Endothelial cell of umbilical vein (primary cell): ENCODE data around the gene PINK1. TPM values are rescaled to one million over a fixed set of nuclear protein-coding genes. Genes with fewer than 3 reads are reported as not detected.

ENCODE experiments used
- BruUV-seq: library from RNA; stranded (reverse); fragments of 400-500 nt; replicated peaks from 2 replicates; lab custom pipeline; 2021; lab: Mats Ljungman, UMichigan
- CTCF ChIA-PET: fragments of 300-600, 350-600 bp; sonication (Branson Sonifier 250); formaldehyde crosslinking; loops from one replicate; lab custom pipeline; 2021; ENCODE audit warnings: antibody characterized with exemption, inconsistent platforms; lab: Charles Lee
- POLR2A ChIA-PET: fragments of 300-600, 350-600 bp; sonication (Branson Sonifier 250); formaldehyde crosslinking; loops from one replicate; lab custom pipeline; 2021; ENCODE audit warnings: antibody characterized with exemption, inconsistent platforms; lab: Charles Lee
- DNase-seq: peaks from one replicate; pipeline ENCODE4 v3.0.0-alpha.2; 2011; ENCODE audit warnings: low read depth, low spot score
- FAIRE-seq: peaks from 2 replicates; lab custom pipeline; 2011; peaks lifted over from hg19 to GRCh38; lab: Jason Lieb, UNC
- H2AFZ ChIP-seq: 2 replicates; pipeline ENCODE4 v1.6.0; 2012; ENCODE audit warnings: low read depth, low read length, control low read depth, inconsistent platforms
- H3K27ac ChIP-seq: 2 replicates; pipeline ENCODE4 v1.5.1; 2011; ENCODE audit warnings: low read depth, mild to moderate bottlenecking, control low read depth, low read length, moderate library complexity; ENCODE audit not compliant: insufficient read depth
- H3K27me3 ChIP-seq, 2 experiments: 2 replicates each; pipeline versions ENCODE4 v1.6.0 to v1.6.1; 2011; ENCODE audit warnings: low read length in 2 of 2, mixed read lengths in 1 of 2; ENCODE audit not compliant: control insufficient read depth in 2 of 2, insufficient read depth in 2 of 2
- H3K36me3 ChIP-seq, 2 experiments: 2 replicates in 1 of 2; 3 replicates in 1 of 2; pipeline ENCODE4 v1.5.1; 2011; ENCODE audit warnings: low read length in 2 of 2, mild to moderate bottlenecking in 1 of 2, moderate library complexity in 1 of 2; ENCODE audit not compliant: control insufficient read depth in 2 of 2, insufficient read depth in 2 of 2; ENCODE audit errors: extremely low read depth in 1 of 2
- H3K4me1 ChIP-seq: 3 replicates; pipeline ENCODE4 v1.5.1; 2011; ENCODE audit warnings: mild to moderate bottlenecking, low read length; ENCODE audit not compliant: control insufficient read depth, insufficient read depth; ENCODE audit errors: extremely low read depth
- H3K4me2 ChIP-seq: 2 replicates; pipeline ENCODE4 v1.6.1; 2011; ENCODE audit warnings: low read length, control low read depth, mixed read lengths; ENCODE audit not compliant: insufficient read depth
- H3K4me3 ChIP-seq, 3 experiments: fragments of 200-600 bp in 1 of 3; sonication (generic), shearing (Covaris generic) in 1 of 3; replicated peaks in 1 of 3; 2 replicates each; pipeline ENCODE4 v1.5.1; 2011 to 2016; ENCODE audit warnings: control low read depth in 3 of 3, low read length in 3 of 3, mild to moderate bottlenecking in 2 of 3, inconsistent platforms in 1 of 3, low read depth in 1 of 3, moderate library complexity in 1 of 3; ENCODE audit not compliant: insufficient read depth in 1 of 3
- H3K79me2 ChIP-seq: 2 replicates; pipeline ENCODE4 v1.6.0; 2012; ENCODE audit warnings: low read length, inconsistent platforms; ENCODE audit not compliant: control insufficient read depth, insufficient read depth
- H3K9ac ChIP-seq: replicated peaks from 2 replicates; pipeline ENCODE3; 2011; ENCODE audit warnings: low read length, control low read depth; ENCODE audit not compliant: insufficient read depth; ENCODE audit errors: extremely low read depth
- H3K9me1 ChIP-seq: replicated peaks from 3 replicates; pipeline ENCODE4 v1.6.0; 2011; ENCODE audit warnings: mild to moderate bottlenecking, low read length; ENCODE audit not compliant: control insufficient read depth, insufficient read depth; ENCODE audit errors: extremely low read depth
- H3K9me3 ChIP-seq: replicated peaks from 2 replicates; pipeline ENCODE4 v1.5.1; 2012; ENCODE audit warnings: low read length, inconsistent platforms; ENCODE audit not compliant: control insufficient read depth, insufficient read depth
- H4K20me1 ChIP-seq: replicated peaks from 2 replicates; pipeline ENCODE3; 2011; ENCODE audit warnings: mild to moderate bottlenecking, low read length; ENCODE audit not compliant: control insufficient read depth, insufficient read depth; ENCODE audit errors: extremely low read depth
- FOS ChIP-seq: IDR thresholded peaks from 2 replicates; pipeline ENCODE4 v1.6.1; 2011; ENCODE audit warnings: mild to moderate bottlenecking, low read length, moderate library complexity, borderline replicate concordance; ENCODE audit not compliant: insufficient read depth
- POLR2AphosphoS5 ChIP-seq: IDR thresholded peaks from 2 replicates; pipeline ENCODE4 v1.6.1; 2012; ENCODE audit warnings: low read depth, mild to moderate bottlenecking, control low read depth, low read length, moderate library complexity; ENCODE audit not compliant: insufficient read depth
- dilution Hi-C: fragments of 300-500 bp; cut with MboI; formaldehyde crosslinking; loops from one replicate; pipeline ENCODE4 v1.15.0; 2019; ENCODE audit warnings: low sequenced_read_pairs; ENCODE audit not compliant: extremely low pct_ligation_motif_present
- intact Hi-C: fragments of 100-400 bp; cut with micrococcal nuclease; formaldehyde crosslinking; loops from one replicate; pipeline ENCODE4 v1.10.0; 2022
- polyA plus RNA-seq, 4 experiments: library from polyadenylated mRNA; depleted of rRNA in 3 of 4; stranded (reverse) in 3 of 4; unstranded in 1 of 4; fragments of >200 nt; gene quantifications; 2 replicates each; pipeline versions ENCODE4 v1.2.1 to v1.2.3, GENCODE V29; 2011 to 2012; ENCODE audit warnings: missing spikeins in 1 of 4
- total RNA-seq: library from RNA; stranded (reverse); gene quantifications from 2 replicates; pipeline ENCODE4 v1.2.3, GENCODE V29; 2021
- TF ChIP-seq, protein P1 (sequence below), 2 donors: IDR thresholded peaks; 1 replicate in 1 of 2; 2 replicates in 1 of 2; pipeline ENCODE4 v1.5.1; 2011; ENCODE audit warnings: low read length in 2 of 2, mild to moderate bottlenecking in 2 of 2, moderate library complexity in 2 of 2, control low read depth in 1 of 2, inconsistent platforms in 1 of 2, low read depth in 1 of 2; ENCODE audit not compliant: insufficient read depth in 1 of 2; ENCODE audit errors: extremely low read depth in 1 of 2

PINK1 gene
- total and polyA plus RNA-seq, 2 donors (not counting 3 experiments of a cell fraction or from before 2014, with no cell fraction given), result 27.3 to 27.9 TPM

DNA sequence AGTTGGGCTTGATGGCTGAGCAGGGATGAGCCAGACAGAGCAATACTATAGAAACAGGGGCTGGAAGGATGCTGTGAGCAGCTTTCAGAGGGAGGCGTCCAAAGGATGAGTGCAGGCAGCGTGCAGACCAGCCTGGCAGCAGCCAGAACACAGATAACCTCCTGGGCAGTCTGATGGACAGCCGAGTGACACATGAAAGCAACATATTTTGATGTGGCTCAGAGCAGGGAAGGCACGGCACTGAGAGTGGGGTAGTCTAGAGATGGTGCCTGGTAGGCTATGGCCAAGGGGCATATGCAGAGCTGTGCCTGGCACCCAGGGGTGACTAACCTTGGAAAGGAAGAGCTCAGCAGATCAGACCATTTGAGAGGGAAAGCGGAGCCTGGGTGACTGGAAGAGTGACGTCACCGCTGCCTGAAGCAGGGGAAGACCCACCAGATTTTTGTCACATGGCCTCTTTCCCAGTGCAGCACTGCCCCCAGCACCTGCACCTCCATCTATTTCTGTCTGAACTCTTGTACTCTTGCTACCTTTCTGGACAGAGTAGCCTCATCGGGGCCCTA lies 3.6 kb downstream of the PINK1 start:
- H4K20me1 ChIP-seq, result no peaks in the 10 kb centered on the region
- H3K4me1 ChIP-seq, result peaks cover 10% of the 10 kb centered on the region
- TF ChIP-seq FOS, result no peak
- TF ChIP-seq, protein P1, sequence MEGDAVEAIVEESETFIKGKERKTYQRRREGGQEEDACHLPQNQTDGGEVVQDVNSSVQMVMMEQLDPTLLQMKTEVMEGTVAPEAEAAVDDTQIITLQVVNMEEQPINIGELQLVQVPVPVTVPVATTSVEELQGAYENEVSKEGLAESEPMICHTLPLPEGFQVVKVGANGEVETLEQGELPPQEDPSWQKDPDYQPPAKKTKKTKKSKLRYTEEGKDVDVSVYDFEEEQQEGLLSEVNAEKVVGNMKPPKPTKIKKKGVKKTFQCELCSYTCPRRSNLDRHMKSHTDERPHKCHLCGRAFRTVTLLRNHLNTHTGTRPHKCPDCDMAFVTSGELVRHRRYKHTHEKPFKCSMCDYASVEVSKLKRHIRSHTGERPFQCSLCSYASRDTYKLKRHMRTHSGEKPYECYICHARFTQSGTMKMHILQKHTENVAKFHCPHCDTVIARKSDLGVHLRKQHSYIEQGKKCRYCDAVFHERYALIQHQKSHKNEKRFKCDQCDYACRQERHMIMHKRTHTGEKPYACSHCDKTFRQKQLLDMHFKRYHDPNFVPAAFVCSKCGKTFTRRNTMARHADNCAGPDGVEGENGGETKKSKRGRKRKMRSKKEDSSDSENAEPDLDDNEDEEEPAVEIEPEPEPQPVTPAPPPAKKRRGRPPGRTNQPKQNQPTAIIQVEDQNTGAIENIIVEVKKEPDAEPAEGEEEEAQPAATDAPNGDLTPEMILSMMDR (IDR thresholded peaks at IDR 0.05; ENCODE audit: extremely low read depth in 1 of 2, insufficient read depth in 1 of 2, low read depth in 1 of 2, low read length in 2 of 2), result no peak
- no peak for TF ChIP-seq POLR2AphosphoS5
- no peak overlapping the region for H3K27ac ChIP-seq
- H3K4me3 ChIP-seq, result no peak overlapping the region
- peaks cover 2 to 16% of the 10 kb centered on the region in 2 experiments for H3K36me3 ChIP-seq
- no peaks in the 10 kb centered on the region for H3K79me2 ChIP-seq
- H3K4me2 ChIP-seq, result no peak overlapping the region
- intact Hi-C loops (no loop called here), dilution Hi-C loops (no loop called here)
- H3K9me3 ChIP-seq, result no peaks in the 10 kb centered on the region
- no TSS peak for BruUV-seq
- POLR2A ChIA-PET, result no interaction called here
- H3K27me3 ChIP-seq, result no peaks in the 10 kb centered on the region
- H3K9me1 ChIP-seq, result no peaks in the 10 kb centered on the region
- H3K9ac ChIP-seq, result no peak overlapping the region
- DNase-seq, result no peak
- no peak overlapping the region for H2AFZ ChIP-seq
- no peak for FAIRE-seq
- CTCF ChIA-PET, result interaction anchor here (7.7 kb wide), 1 partner anchor 62 kb away, joined by 173 read pairs; no protein-coding TSS in a partner anchor

DNA sequence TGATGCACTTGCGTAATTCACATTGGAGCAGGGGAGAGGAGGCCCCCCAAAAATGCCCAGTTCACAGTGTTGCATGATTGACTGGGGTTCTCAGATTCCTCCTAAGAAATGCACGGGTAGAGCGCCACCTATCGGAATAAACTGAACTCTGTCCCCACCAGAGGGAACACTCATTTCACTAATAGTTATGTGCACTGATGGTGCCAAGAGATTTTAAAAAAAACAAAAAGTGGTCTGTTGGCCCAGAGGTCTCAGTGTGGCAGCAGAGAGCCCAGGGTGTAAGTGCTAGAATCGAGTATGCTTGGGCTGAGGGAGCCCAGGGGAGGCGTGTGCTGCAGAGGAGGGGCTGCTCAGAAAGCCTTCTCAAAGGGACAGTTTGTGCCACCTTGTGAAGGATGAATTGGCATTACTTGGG lies 6.9 kb downstream of the PINK1 start:
- no peaks in the 10 kb centered on the region for H3K9me3 ChIP-seq
- no peak overlapping the region for H3K4me3 ChIP-seq
- CTCF ChIA-PET, result interaction anchor here (0.6 to 2.5 kb wide), 4 partner anchors 10 to 117 kb away, joined by 5 to 39 read pairs (median 7); no protein-coding TSS in a partner anchor
- POLR2A ChIA-PET, result no interaction called here
- H4K20me1 ChIP-seq, result no peaks in the 10 kb centered on the region
- no TSS peak for BruUV-seq
- no peaks in the 10 kb centered on the region for H3K27me3 ChIP-seq
- H3K4me2 ChIP-seq, result no peak overlapping the region
- DNase-seq, result peak; percentile 58
- TF ChIP-seq, protein P1 (IDR thresholded peaks at IDR 0.05; ENCODE audit: extremely low read depth in 1 of 2, insufficient read depth in 1 of 2, low read depth in 1 of 2, low read length in 2 of 2), result peak; percentile 67 to 84
- no peak for TF ChIP-seq FOS
- intact Hi-C loops (loop anchor here (1.0 kb wide), 2 partner anchors 65 to 118 kb away; no protein-coding TSS in a partner anchor), dilution Hi-C loops (no loop called here)
- no peaks in the 10 kb centered on the region for H3K79me2 ChIP-seq
- no peak overlapping the region for H3K27ac ChIP-seq
- no peaks in the 10 kb centered on the region for H3K9me1 ChIP-seq
- H3K36me3 ChIP-seq, result peaks cover 2 to 25% of the 10 kb centered on the region in 2 experiments
- H3K4me1 ChIP-seq, result no peaks in the 10 kb centered on the region
- FAIRE-seq, result peak; percentile 78
- H3K9ac ChIP-seq, result no peak overlapping the region
- no peak overlapping the region for H2AFZ ChIP-seq
